IMR-90 (cell line): Measurements from ENCODE around the gene MAPK9. TPM values are rescaled to one million over a fixed set of nuclear protein-coding genes. Genes with fewer than 3 reads are reported as not detected.
A peak's percentile ranks its signal among the peaks of the same experiment; 100 is the strongest.

ENCODE experiments used
- ATAC-seq: fragments of 200-7000 bp; cut with Tn5 transposase; 2 replicates; pipeline ENCODE4 v1.9.1; 2020; ENCODE audit warnings: low read depth, mild to moderate bottlenecking, moderate library complexity
- BruUV-seq: library from RNA; stranded (reverse); fragments of 400-500 nt; replicated peaks from 2 replicates; lab custom pipeline; 2021; lab: Mats Ljungman, UMichigan
- CTCF ChIA-PET: fragments of 300-600 bp; formaldehyde crosslinking; extraction: SDS; loops from one replicate; lab custom pipeline; 2021; ENCODE audit warnings: antibody characterized with exemption; lab: Yijun Ruan, JAX
- POLR2A ChIA-PET: fragments of 300-600 bp; sonication (Branson Sonifier 250); formaldehyde crosslinking; loops from one replicate; lab custom pipeline; 2022; ENCODE audit warnings: antibody characterized with exemption; ENCODE audit not compliant: unreplicated experiment; lab: Charles Lee
- DNase-seq: peaks from one replicate; pipeline ENCODE4 v3.0.0; 2013
- H2AFZ ChIP-seq: replicated peaks from 2 replicates; pipeline ENCODE3; 2013; ENCODE audit warnings: low read length, mild to moderate bottlenecking; ENCODE audit not compliant: poor library complexity
- H2AK5ac ChIP-seq: 2 replicates; pipeline ENCODE4 v1.6.1; 2013; ENCODE audit warnings: low read depth, low read length, inconsistent platforms
- H2AK9ac ChIP-seq: replicated peaks from 2 replicates; pipeline ENCODE3; 2013; ENCODE audit warnings: mild to moderate bottlenecking, low read depth, low read length, moderate library complexity; ENCODE audit not compliant: poor library complexity
- H2BK120ac ChIP-seq: 2 replicates; pipeline ENCODE4 v1.6.1; 2013; ENCODE audit warnings: low read depth, low read length, inconsistent platforms
- H2BK15ac ChIP-seq: 3 replicates; pipeline ENCODE4 v1.6.1; 2013; ENCODE audit warnings: low read depth, low read length, inconsistent platforms
- H2BK20ac ChIP-seq: 2 replicates; pipeline ENCODE4 v1.6.1; 2013; ENCODE audit warnings: low read depth, mild to moderate bottlenecking, inconsistent platforms, low read length, moderate library complexity
- H2BK5ac ChIP-seq: 2 replicates; pipeline ENCODE4 v1.6.1; 2013; ENCODE audit warnings: mild to moderate bottlenecking, low read depth, low read length, inconsistent platforms; ENCODE audit not compliant: poor library complexity, severe bottlenecking
- H3K14ac ChIP-seq: replicated peaks from 2 replicates; pipeline ENCODE4 v1.6.1; 2013; ENCODE audit warnings: low read depth, low read length, inconsistent platforms
- H3K18ac ChIP-seq: 2 replicates; pipeline ENCODE4 v1.6.1; 2013; ENCODE audit warnings: low read depth, low read length, control low read depth
- H3K23ac ChIP-seq: 2 replicates; pipeline ENCODE4 v1.6.1; 2013; ENCODE audit warnings: low read depth, low read length, inconsistent platforms
- H3K27ac ChIP-seq: 2 replicates; pipeline ENCODE4 v1.5.1; 2013; ENCODE audit warnings: mild to moderate bottlenecking, control low read depth, low read length; ENCODE audit not compliant: insufficient read depth
- H3K27me3 ChIP-seq: 2 replicates; pipeline ENCODE4 v1.6.1; 2013; ENCODE audit warnings: low read length; ENCODE audit not compliant: control insufficient read depth, insufficient read depth
- H3K36me3 ChIP-seq: 2 replicates; pipeline ENCODE4 v1.6.1; 2013; ENCODE audit warnings: low read length, mixed read lengths; ENCODE audit not compliant: control insufficient read depth, insufficient read depth
- H3K4ac ChIP-seq: 2 replicates; pipeline ENCODE4 v1.6.1; 2013; ENCODE audit warnings: low read depth, low read length, inconsistent platforms
- H3K4me1 ChIP-seq: 2 replicates; pipeline ENCODE4 v1.6.1; 2013; ENCODE audit warnings: low read length, mixed read lengths; ENCODE audit not compliant: control insufficient read depth, insufficient read depth
- H3K4me2 ChIP-seq: 2 replicates; pipeline ENCODE4 v1.6.1; 2013; ENCODE audit warnings: low read depth, mild to moderate bottlenecking, control low read depth, low read length, moderate library complexity
- H3K4me3 ChIP-seq: 2 replicates; pipeline ENCODE4 v1.5.1; 2013; ENCODE audit warnings: low read depth, mild to moderate bottlenecking, control low read depth, low read length, moderate library complexity; ENCODE audit not compliant: insufficient read depth
- H3K56ac ChIP-seq: 2 replicates; pipeline ENCODE4 v1.6.1; 2013; ENCODE audit warnings: low read length, inconsistent platforms; ENCODE audit not compliant: insufficient read depth; ENCODE audit errors: extremely low read depth
- H3K79me1 ChIP-seq, 2 experiments: 2 replicates each; pipeline ENCODE4 v1.6.1; 2013; ENCODE audit warnings: low read length in 2 of 2, inconsistent platforms in 1 of 2, low read depth in 1 of 2
- H3K9ac ChIP-seq: 2 replicates; pipeline ENCODE4 v1.6.1; 2013; ENCODE audit warnings: low read depth, low read length, control low read depth
- H3K9me1 ChIP-seq: 2 replicates; pipeline ENCODE4 v1.6.1; 2013; ENCODE audit warnings: low read length, inconsistent platforms; ENCODE audit not compliant: insufficient read depth
- H3K9me3 ChIP-seq: 2 replicates; pipeline ENCODE4 v1.6.1; 2013; ENCODE audit warnings: low read length; ENCODE audit not compliant: control insufficient read depth, insufficient read depth
- H4K20me1 ChIP-seq: 2 replicates; pipeline ENCODE4 v1.6.1; 2013; ENCODE audit warnings: low read length, inconsistent platforms; ENCODE audit not compliant: insufficient read depth
- H4K5ac ChIP-seq: 2 replicates; pipeline ENCODE4 v1.6.1; 2013; ENCODE audit warnings: mild to moderate bottlenecking, low read depth, low read length, control low read depth
- H4K8ac ChIP-seq, 2 experiments: 2 replicates each; pipeline ENCODE4 v1.6.1; 2013; ENCODE audit warnings: low read depth in 2 of 2, low read length in 2 of 2, control low read depth in 1 of 2, inconsistent platforms in 1 of 2
- H4K91ac ChIP-seq: 2 replicates; pipeline ENCODE4 v1.6.1; 2013; ENCODE audit warnings: low read depth, low read length, inconsistent platforms; ENCODE audit not compliant: insufficient read depth
- BHLHE40 ChIP-seq: fragments of 150-350 bp; IDR thresholded peaks from 2 replicates; pipeline ENCODE4 v1.6.1; 2016; ENCODE audit warnings: mild to moderate bottlenecking, low read depth, low read length
- CHD1 ChIP-seq: IDR thresholded peaks from 2 replicates; pipeline ENCODE4 v1.6.1; 2012; ENCODE audit warnings: low read depth, low read length, improper control_type of control experiment
- FOS ChIP-seq: fragments of 150-350 bp; IDR thresholded peaks from 2 replicates; pipeline ENCODE4 v1.6.1; 2016; ENCODE audit warnings: low read depth, low read length
- MAZ ChIP-seq: IDR thresholded peaks from 2 replicates; pipeline ENCODE4 v1.6.1; 2012; ENCODE audit warnings: low read depth, mild to moderate bottlenecking, low read length, improper control_type of control experiment, moderate library complexity, borderline replicate concordance
- NFE2L2 ChIP-seq: fragments of 150-350 bp; IDR thresholded peaks from 2 replicates; pipeline ENCODE4 v1.6.1; 2016; ENCODE audit warnings: low read depth, mild to moderate bottlenecking, low read length
- SMC3 ChIP-seq: fragments of 150-350 bp; IDR thresholded peaks from 2 replicates; pipeline ENCODE4 v1.6.1; 2016; ENCODE audit warnings: low read depth, mild to moderate bottlenecking, antibody characterized with exemption, low read length, moderate library complexity
- WGBS, 2 experiments: methylation state at CpG; one replicate each; pipeline versions ENCODE4 v1.1.5 to v1.1.7; 2013; ENCODE audit warnings: missing lambda C conversion rate in 2 of 2; ENCODE audit not compliant: insufficient read length in 1 of 2; ENCODE audit errors: extremely low coverage in 2 of 2; 5-methylcytosine and 5-hydroxymethylcytosine counted together
- dilution Hi-C: fragments of 300-500 bp; cut with HindIII; formaldehyde crosslinking; loops from one replicate; pipeline ENCODE4 v1.14.3; 2018; ENCODE audit warnings: low sequenced_read_pairs; ENCODE audit not compliant: unreplicated experiment
- in situ Hi-C: fragments of 300-500 bp; cut with MboI; formaldehyde crosslinking; loops from 3 replicates; pipeline ENCODE4 v1.14.3; 2019; ENCODE audit warnings: low sequenced_read_pairs, inconsistent platforms, mixed read lengths
- intact Hi-C: fragments of 100-400 bp; cut with micrococcal nuclease; formaldehyde crosslinking; loops from 2 replicates; pipeline ENCODE4 v1.10.0; 2022
- polyA plus RNA-seq, 3 experiments: library from polyadenylated mRNA; depleted of rRNA; stranded (reverse); fragments of >200 nt; gene quantifications; 2 replicates each; pipeline ENCODE4 v1.2.3, GENCODE V29; 2012; ENCODE audit warnings: low replicate concordance in 1 of 3
- total RNA-seq: library from RNA; depleted of rRNA; stranded (reverse); fragments of >200 nt; gene quantifications from 2 replicates; pipeline ENCODE4 v1.2.3, GENCODE V29; 2012

MAPK9 gene
- total and polyA plus RNA-seq, 2 of the 4 experiments (the other 2 are of a cell fraction): 22.9 to 23.3 TPM

DNA sequence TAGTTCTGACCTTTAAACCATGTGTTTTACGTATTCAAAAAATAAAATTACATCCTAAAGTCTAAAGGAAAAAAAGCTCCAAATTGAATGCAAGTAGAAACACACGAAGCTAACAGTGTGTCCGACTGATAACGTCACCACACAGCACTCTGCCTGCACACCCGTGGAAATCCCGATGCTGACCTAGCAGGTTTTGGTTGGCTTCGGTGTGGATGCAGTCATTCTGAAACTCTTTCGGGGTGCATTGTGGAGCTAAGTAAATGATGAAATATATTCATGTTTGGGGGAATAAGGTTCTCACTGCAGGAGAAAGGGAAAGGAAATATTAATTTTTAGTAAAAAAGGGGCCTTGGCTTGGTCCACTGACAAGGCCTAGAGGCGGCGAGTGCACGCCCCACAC lies 84.9 kb downstream of the MAPK9 start:
- Histone ChIP-seq H4K20me1 (no peaks in the 10 kb centered on the region), H3K56ac (no peak overlapping the region), H2AK9ac (no peak overlapping the region), H3K18ac (no peak overlapping the region), H3K4me1 (peaks cover 1% of the 10 kb centered on the region; the same call in 1 of the 2 replicates), H3K9me3 (no peaks in the 10 kb centered on the region), H2AFZ (peak overlapping the region; percentile 63), H3K4me3 (no peak overlapping the region), H2AK5ac (no peak overlapping the region), H3K4ac (no peak overlapping the region), H3K14ac (no peak overlapping the region), H2BK20ac (no peak overlapping the region), H4K91ac (no peak overlapping the region), H3K27me3 (peaks cover 16% of the 10 kb centered on the region; the same call in 1 of the 2 replicates), H3K9me1 (no peaks in the 10 kb centered on the region), H3K79me1 (no peaks in the 10 kb centered on the region), H2BK5ac (no peak overlapping the region), H2BK15ac (no peak overlapping the region), H3K36me3 (no peaks in the 10 kb centered on the region), H2BK120ac (no peak overlapping the region), H4K8ac (no peak overlapping the region), H3K4me2 (no peak overlapping the region), H4K5ac (no peak overlapping the region), H3K27ac (no peak overlapping the region), H3K9ac (no peak overlapping the region), H3K23ac (no peak overlapping the region)
- BruUV-seq: no TSS peak
- in situ Hi-C loops (no loop called here), intact Hi-C loops (loop anchor here (10.0 kb wide), 1 partner anchor 398 kb away; no protein-coding TSS in a partner anchor), dilution Hi-C loops (no loop called here)
- no peak for ATAC-seq
- no peak for DNase-seq
- ChIA-PET CTCF (interaction anchor here (1.4 kb wide), 1 partner anchor 122 kb away, joined by 3 read pairs; no protein-coding TSS in a partner anchor), POLR2A (no interaction called here)
- WGBS, 2 experiments: 73% methylated on average over 2 of the region's 11 CpGs; no CpG with 5 or more reads in 1 of the 2 experiments
- TF ChIP-seq SMC3 (no peak), NFE2L2 (no peak), MAZ (no peak), CHD1 (no peak), BHLHE40 (no peak), FOS (no peak)
